HG03432 (cell line): ENCODE data around the gene INKA1.

ENCODE experiments used
- ATAC-seq: cut with Tn5 transposase; IDR thresholded peaks from one replicate; pipeline ENCODE4 v1.9.1; 2021; ENCODE audit warnings: mild to moderate bottlenecking, moderate library complexity; ENCODE audit not compliant: unreplicated experiment

The INKA1 gene

DNA sequence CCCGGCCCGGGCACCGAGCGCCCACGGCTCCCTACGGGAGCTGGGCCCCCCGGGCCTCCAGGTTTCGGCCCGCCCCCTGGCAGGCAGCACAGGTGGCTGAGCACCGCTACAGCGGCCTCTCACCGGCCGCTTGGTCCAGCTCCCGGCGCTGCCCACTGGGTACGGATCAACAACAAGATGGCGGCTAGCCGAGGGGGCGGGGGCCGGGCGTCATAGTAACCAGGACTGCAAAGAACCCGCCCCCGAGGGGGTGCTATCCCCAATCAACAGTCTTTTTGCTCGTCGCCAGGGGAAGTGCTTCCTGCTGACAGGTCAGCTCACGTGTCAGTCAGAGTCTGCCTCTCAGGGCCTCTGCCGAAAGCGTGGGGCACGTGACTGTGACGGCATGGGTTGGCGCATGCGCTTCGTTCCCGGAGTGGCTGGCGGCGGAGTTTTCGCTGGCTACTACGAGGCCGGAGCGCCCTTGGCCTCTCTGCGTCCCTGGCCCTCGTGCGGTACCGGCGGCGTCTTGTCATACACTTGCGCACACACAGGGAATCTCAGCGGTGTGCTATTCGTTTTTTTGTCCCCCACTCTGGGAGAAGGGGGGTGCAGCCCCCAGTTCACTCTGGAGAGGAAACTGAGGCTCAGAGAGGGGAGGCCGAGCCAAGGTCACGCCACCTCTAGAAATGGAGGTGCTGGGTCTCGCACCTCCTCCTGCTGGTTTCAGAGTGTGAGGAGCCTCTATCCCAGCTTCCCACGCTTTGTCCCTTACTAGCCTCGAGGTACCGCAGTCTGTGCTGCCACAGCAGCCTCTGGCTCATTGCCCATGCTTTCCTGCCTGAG lies 16.5 kb upstream of the INKA1 start, which contains the start of gene IP6K1:
Gene IP6K1 (minus strand): TSS at position 186 of the 825 bp plus-strand sequence. CDS start 38,502 bp downstream, outside the sequence.
- peak; percentile 97 for ATAC-seq

DNA sequence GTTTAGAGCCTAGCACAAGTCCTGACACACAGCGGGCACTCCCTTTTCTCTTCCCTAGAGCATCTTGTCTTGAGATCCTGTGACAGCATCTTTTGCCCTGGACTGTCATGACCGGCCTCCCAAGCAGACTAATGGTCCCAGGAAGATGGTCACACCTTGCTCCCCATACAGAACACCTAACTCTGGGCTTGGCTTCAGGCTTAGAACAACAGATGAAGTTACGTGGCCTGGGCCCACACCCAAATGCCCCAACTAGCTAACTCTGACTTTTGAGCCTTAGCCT lies 15.9 kb upstream of the INKA1 start:
- ATAC-seq = no peak

- no peak for ATAC-seq
Measured at GRCh38 chr3:49787536-49787935, 15.5 kb upstream of the INKA1 start.

DNA sequence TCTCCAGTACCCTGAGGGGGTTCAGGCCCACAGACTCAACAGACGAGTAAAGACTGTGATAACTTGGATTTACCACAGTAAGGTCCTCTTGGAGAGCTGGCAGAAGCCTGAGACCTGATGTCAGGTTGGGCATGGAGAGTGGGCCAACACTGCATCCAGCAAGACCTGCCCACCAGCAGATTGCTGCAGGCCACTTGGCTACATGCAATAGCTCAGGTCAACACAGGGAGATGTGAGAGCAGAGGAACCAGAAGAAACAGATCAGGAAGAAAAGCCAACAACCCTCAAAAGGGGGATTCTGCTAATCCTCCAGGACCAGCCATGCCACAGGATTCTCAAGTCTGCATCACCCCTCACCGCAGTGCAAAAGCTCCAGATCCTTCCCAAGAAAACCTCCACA lies 15.0 kb upstream of the INKA1 start:
- ATAC-seq = no peak

DNA sequence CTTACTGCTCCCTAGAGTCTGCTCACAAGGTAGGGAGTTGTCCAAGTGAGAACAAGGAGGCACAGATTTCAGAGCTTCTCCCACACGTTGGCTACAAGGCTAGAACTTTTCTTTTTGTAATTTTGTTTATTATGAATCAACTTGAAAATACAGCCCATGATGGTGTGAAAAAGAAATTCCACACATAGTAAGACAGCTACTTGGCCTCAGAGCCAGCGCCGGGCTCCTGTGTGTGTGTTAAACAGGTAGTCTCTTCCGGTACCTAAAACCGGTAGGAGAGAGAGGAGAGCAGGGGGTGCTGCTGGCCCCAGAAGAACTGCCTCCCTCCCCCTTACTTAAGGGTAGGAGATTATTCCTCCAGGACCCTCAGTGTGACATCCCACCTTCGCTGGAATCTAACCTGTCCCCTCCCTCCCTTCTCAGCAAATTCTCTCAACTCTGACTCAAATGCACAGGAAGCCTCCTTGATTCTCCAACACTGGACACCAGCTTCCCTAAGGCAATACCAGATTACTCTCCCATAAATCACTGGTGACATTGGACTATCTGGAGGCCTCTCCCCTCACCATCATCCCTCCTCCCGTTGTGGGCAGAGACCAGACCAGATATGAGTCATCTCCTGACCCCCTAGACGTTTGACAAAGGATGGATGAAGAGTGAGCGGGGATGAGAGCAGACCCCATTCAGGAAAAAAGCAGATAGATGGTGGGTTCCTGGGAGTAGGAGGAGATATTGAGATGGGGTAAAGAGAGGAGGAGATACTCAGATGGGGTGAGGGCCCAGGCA lies 12.2 kb upstream of the INKA1 start:
- ATAC-seq = no peak

DNA sequence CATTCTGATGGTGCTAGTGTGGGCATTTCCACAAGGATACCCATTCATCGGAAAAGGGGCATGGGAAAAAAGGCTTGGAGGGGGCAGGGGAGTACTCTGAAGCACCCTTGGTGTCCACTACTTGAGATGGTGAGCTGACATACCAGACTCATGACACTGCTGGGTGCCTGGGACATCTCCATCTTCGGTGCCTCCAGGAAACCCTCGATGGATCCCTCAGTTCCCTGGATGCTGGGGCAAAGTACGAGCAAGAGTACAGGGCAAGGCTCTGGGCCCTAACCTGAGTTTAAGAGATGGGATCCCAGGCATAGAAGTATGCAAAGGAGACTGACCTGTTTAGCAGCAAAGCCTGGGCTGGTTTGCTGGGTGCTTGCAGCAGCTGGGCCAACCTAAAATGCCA lies 11.5 kb upstream of the INKA1 start:
- no peak for ATAC-seq

GRCh38 chr3:49792371-49793150 lies 10.5 kb upstream of the INKA1 start:
- no peak for ATAC-seq

- ATAC-seq = no peak
Measured at GRCh38 chr3:49793486-49794085, 9.5 kb upstream of the INKA1 start.

DNA sequence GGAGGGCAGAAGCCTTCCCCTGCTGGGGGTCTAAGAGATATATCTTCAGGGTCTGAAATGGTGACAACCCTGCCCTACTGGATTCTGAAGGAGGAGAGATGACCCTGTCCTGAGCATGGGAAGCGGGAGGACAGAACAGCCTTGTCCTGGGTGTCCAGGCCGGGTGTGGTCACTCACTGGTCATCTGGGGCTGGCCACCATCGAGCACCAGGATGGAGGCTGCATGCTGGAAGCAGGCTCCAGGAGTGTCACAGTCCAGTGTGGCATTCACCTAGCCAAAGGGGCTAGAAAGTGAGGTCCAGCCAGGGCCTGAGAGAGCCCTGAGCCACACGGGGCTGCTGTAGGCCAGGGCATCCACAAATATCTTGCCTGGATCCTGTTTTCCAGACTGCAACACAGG lies 8.6 kb upstream of the INKA1 start:
- ATAC-seq = no peak

DNA sequence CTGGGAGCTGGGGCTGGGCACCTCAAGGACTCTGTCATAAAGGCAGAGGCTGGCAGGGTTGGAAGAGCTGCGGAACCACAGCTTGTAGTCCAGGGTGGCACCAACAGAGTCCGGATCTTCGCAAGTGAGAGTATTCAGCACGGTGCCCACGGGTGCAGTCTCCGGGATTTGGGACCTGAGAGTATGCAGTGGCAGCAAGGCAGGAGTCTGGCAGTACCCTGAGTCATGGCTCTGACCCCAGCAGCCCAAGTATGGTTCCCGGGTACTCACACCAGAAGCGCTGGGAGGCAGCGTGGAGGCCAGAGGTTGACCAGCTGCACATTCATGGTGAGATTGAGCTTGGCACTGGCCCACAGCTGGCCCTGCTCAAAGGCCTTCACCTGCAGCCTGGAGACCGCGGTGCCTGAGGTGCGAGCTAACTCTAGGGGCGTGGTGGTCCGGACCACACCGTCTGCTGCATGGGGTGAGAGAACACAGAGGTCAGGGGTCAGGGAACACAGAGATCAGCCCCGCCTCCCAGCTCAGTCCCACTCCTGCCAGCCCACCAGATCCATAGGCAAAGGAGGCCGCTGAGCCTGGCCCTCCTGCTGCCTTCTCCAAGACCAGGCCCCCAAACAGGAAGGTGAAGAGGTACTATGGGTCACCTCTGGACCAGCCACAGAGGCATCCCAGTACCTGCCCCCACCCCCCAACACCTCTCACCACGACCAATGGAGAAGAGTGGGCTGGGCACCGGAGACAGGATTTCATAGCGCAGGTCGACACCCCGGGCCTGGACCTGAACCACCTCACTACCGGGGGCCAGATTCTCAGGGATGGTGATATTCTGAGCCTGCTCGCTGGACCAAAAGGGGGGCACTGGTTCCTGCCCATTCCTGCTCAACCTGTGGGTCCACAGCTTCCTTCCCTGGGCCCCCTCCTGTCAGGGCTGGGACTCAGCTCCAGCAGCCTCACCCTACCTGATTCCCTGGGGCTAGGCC lies 7.8 kb upstream of the INKA1 start:
- ATAC-seq = no peak

DNA sequence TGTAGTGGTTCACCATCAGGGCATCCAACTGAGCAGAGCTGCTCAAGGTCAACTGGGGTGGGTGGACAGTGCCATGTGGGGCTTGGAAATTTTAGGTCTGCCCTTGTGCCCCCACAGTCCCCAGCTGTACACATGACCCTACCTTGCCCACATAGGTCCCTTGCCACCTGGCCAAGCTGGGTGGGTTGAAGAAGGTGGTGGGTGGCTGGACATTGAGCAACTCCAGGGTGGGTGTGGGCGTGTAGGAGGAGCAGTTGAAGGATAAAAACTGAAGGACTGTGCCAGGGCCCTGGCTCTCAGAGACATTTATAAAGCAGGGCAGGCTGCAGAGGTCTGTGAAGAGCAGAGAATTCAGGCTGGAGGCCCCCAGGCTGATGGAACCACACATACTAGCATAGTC lies 4.0 kb upstream of the INKA1 start:
- ATAC-seq = no peak

DNA sequence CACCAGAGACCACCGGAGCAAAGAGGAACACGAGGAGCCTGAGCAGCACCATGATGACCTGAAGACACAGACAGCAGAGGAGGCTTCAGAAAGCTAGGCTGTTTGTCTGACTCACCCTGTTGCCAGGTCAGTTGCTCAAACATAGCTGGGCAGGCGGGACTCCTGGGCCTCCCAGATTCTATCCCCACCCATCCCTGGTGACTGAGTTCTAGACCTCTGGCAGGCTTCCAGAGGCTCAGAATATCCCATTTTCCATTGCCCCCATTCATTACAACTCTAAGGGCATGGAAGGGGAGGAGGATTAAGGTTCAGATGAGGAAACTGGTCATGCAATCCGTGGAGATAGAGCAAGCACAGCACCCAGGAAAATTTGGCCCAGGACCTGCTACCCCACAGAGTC lies 3.3 kb upstream of the INKA1 start, which contains the start of gene CDHR4:
Gene CDHR4 (minus strand): TSS at position 113 of the 400 bp plus-strand sequence. CDS start 61 bp downstream, at position 52.
- ATAC-seq = no peak

DNA sequence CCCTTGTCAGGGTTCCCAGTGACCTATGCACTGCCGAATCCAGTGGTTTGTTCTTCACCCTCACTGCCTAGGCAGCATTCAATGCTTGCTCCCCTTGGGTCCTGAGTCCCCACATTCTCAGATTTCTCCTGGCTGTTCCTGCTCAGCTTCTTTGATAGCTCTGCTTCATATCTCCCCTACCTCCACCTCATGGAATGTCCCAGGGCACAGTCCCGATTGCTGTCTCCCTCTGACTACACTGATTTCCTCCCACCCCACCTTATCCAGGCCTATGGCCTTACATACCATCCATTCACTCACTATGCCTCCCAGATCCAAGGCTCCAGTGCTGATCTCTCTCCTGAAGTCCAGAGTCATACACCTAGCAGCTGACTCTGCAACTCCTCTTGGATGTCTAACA lies 1.9 kb upstream of the INKA1 start:
- ATAC-seq = no peak

GRCh38 chr3:49803465-49804140 lies 542 bp downstream of the INKA1 start:
- peak; percentile 7 for ATAC-seq

- ATAC-seq = no peak
Measured at GRCh38 chr3:49804141-49805041, 1.3 kb downstream of the INKA1 start.

DNA sequence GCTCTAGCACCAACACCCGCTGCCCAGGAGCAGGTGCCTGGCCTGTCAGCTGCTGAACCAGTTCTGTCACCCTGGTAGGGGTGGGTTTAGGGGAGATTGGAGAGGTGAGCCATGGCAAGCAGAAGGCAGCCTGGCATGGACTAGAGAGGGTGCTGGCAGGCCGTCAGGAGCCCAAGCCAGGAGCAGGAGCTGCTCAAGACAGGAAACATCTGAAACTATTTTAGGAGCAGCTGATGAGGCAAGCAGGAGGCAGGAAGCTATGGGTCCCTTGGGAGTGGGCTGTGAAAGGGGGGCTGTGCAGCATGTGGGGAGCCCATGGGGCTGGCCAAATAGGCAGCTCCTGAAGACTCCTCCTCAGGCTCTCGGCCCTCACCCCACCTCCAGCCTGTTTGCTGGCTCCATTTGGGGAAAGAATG lies 2.3 kb downstream of the INKA1 start:
- ATAC-seq = no peak

DNA sequence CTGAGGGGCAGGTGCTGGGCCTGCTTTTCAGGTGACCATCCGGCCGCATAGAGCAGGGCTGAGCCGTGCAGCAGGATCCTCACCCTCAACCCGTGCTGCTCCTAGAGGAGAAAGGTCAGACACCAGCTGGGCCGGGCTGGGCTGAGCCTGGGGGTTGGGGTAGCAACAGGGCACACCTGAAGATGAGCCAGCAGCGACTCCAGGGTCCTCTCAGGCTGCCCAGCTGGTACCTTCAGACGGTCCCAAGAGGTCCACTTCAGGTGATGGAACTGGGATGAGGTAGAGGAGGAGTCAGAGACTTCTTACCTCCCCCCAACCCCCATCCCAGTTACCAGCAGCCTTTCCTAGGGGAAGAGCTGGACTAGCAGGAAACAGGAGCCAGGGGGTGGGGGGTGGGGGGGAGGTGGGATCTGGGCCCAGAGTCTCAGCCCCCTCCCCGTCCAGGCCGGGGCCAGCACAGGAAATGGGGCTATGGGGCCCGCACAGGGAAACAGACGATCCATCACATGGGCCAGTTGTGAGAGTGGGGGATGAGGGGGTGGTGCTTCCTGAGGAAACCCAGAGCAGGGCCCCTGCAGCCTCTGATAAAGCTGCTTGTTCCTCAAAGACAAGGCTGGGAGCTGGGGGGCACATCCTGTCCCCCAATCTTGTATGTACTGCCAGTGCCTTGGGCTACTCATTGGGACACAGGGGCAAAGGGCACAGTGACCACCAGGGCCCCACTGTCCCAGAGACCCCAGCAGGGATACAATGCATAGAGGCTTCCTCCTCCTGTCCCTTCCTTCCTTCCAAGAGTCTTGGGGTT lies 3.0 kb downstream of the INKA1 start:
- ATAC-seq = no peak
